Inflammatory macrophage treated with lipopolysaccharide for 4 hours (primary cell): ENCODE results near the gene GPR135.

Experiments
- DNase-seq: peaks from one replicate; pipeline ENCODE4 v3.0.0-alpha.2; 2020

The GPR135 gene

DNA sequence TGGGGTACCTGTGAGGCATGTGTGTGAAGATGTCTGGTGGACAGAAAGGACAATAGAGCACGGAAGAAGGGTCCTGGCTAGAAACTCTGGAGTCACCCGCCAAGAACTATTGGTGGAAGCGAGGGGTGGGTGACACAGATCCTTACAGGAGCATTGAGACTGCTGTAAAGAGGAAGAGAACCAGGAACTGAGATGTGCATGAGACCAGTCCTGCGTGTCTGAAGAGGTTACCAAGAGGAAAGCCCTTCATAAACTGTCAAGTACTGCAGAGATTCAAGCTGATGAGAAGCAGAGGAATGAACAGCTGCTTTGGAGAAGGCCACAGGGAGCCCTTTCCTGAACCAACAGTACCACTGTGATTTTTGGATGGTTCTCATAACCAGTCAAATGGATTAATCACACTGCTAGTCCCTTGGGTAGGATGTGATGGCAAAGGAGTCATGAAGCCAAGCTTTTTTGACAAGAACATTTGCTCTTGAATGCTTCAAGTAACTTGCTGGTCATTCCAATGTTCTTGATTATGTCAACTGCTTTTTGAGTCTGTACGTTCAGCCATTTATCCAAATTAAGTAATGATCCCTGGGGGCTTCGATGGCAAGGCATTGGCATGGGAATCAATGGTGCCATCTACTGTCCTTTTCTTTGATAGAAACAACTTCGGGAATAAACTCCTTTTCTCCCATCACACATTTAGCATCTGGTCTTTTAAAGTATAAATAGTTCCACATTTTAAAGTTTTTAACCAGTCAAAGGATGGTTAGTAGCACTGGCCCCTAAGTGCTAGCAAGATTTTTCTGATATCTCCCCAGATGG, 42.9 kb downstream of the GPR135 start:
- no peak for DNase-seq

DNA sequence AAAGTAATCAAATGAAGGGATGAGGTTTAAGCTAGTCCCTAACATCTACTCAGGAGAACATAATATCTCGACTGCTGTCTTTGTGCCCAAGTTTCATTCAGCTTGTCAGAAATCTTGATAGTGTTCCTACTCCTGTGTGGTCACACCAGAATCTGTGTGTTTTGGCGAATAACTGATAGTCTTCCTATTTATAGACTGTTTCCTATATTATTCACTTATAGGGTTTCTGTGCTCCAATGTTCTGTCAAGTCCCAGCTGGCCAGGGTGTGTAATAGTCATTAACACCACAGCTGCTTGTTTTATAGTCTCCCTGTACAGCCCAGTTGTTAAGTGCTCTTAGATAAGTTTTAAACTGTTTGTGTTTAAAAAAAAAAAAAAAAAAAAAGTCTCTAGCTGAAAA, 45.9 kb downstream of the GPR135 start:
- no peak for DNase-seq

DNA sequence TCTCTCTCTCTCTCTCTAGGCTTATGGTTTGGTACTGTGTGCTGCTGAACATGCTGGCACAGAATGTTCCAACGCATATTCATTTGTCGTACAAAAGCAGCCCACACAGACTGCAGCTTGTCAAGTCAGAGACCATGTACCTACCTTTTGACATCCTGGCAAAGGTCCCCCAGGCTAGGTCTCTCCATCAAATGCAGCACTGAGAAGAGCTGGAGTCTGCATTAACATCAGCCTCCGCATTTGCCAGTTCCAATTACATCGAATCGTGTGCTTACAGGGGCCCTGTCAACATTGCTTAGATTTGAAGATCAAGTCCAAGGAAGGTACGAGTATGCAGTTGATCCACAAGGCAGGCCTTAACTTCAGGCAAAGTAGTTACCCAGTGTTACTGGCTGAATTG, 47.9 kb downstream of the GPR135 start:
- DNase-seq, result no peak

DNA sequence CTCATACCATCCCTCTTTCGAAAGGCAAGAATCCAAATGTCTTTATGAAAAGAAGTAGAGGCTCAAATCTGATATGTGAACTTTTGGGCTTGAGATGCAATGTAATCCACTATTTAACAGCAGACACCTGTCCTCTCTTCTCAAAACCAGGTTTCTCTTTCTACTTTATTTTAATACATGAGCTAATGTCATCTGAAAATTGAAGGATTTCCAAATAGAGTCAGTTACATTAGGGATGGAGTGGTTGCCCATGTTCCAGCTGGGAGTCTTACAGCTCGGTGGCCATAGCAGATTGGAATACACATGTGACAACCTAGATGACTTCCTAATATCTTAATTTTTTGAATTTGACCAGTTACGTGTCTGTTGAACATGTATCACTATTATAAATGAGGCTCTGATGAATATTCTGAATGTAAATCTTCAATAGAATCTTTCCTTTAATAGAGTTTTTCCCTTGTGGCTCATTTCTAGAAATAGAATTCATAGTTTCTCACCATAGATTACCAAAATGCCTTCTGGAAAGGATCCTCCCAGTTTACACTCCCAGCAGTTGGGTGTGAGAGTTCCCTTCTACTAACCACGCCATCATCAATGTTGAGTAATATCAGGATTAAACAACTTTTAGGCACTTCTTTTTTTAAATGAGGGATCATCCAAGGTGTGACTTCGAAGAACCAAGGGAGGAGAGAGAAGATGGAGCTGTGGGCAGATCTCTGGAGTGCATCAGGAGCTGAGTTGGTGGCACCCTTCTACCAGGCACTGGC, 49.2 kb downstream of the GPR135 start:
- DNase-seq, result no peak
